DMS53 (cell line): ENCODE results near the gene PER2.

Source experiments
- DNase-seq: peaks from one replicate; lab custom pipeline; 2025; lab: John Stamatoyannopoulos, UW

The PER2 gene

GRCh38 chr2:238264072-238264460 lies 24.3 kb downstream of the PER2 start:
- DNase-seq = no peak

GRCh38 chr2:238263204-238264071 lies 25.0 kb downstream of the PER2 start:
- peak; percentile 96 for DNase-seq

- DNase-seq = no peak
Observed at GRCh38 chr2:238262496-238263122, 25.8 kb downstream of the PER2 start.

GRCh38 chr2:238261718-238262375 lies 26.6 kb downstream of the PER2 start:
- no peak for DNase-seq

- no peak for DNase-seq
Observed at GRCh38 chr2:238260883-238261282, 27.5 kb downstream of the PER2 start.

- peak; percentile 64 for DNase-seq
Observed at GRCh38 chr2:238259061-238260020, 29.1 kb downstream of the PER2 start.

- no peak for DNase-seq
Observed at GRCh38 chr2:238257786-238258700, 30.4 kb downstream of the PER2 start.

GRCh38 chr2:238256594-238257104 lies 31.8 kb downstream of the PER2 start:
- DNase-seq = peak; percentile 99

GRCh38 chr2:238256111-238256510 lies 32.3 kb downstream of the PER2 start:
- DNase-seq = no peak

GRCh38 chr2:238255636-238256035 lies 32.8 kb downstream of the PER2 start:
- DNase-seq = no peak

- no peak for DNase-seq
Observed at GRCh38 chr2:238255151-238255551, 33.3 kb downstream of the PER2 start.

- no peak for DNase-seq
Observed at GRCh38 chr2:238254095-238254723, 34.2 kb downstream of the PER2 start.

GRCh38 chr2:238252766-238253630 lies 35.4 kb downstream of the PER2 start:
- no peak for DNase-seq

- DNase-seq = no peak
Observed at GRCh38 chr2:238251986-238252385, 36.4 kb downstream of the PER2 start.

GRCh38 chr2:238251331-238251730 lies 37.1 kb downstream of the PER2 start:
- no peak for DNase-seq

- DNase-seq = no peak
Observed at GRCh38 chr2:238250896-238251295, 37.5 kb downstream of the PER2 start.

- no peak for DNase-seq
Observed at GRCh38 chr2:238247841-238248453, 40.5 kb downstream of the PER2 start.

GRCh38 chr2:238247002-238247822 lies 41.2 kb downstream of the PER2 start:
- DNase-seq = no peak
